GM18873 (cell line): ENCODE data around the gene UFSP2.

Experiments
- ATAC-seq: cut with Tn5 transposase; IDR thresholded peaks from one replicate; pipeline ENCODE4 v1.9.1; 2021; ENCODE audit warnings: mild to moderate bottlenecking, moderate library complexity, moderate number of reproducible peaks; ENCODE audit not compliant: unreplicated experiment, low FRiP score

The UFSP2 gene

GRCh38 chr4:185358514-185358913, 67.2 kb downstream of the UFSP2 start:
- ATAC-seq = no peak

- ATAC-seq = no peak
Observed at GRCh38 chr4:185357733-185358440, 67.9 kb downstream of the UFSP2 start.

- ATAC-seq = no peak
Observed at GRCh38 chr4:185357211-185357610, 68.6 kb downstream of the UFSP2 start.

GRCh38 chr4:185352741-185353140, 73.0 kb downstream of the UFSP2 start:
- no peak for ATAC-seq

- ATAC-seq = no peak
Observed at GRCh38 chr4:185352202-185352601, 73.6 kb downstream of the UFSP2 start.

- no peak for ATAC-seq
Observed at GRCh38 chr4:185351691-185352090, 74.1 kb downstream of the UFSP2 start.
